CD4-positive, alpha-beta T cell treated with Interleukin-1 beta for 1 hour (primary cell): ENCODE results near the gene KCNMB2.
"Not testable (repeated sequence)": the region's sequence is repeated elsewhere in the genome, so short reads cannot be mapped to it uniquely, and the experiment has no call there.

Source experiments
- DNase-seq, 2 donors: peaks; one replicate each; pipeline ENCODE4 v3.0.0-alpha.2; 2020 to 2022

The KCNMB2 gene

DNA sequence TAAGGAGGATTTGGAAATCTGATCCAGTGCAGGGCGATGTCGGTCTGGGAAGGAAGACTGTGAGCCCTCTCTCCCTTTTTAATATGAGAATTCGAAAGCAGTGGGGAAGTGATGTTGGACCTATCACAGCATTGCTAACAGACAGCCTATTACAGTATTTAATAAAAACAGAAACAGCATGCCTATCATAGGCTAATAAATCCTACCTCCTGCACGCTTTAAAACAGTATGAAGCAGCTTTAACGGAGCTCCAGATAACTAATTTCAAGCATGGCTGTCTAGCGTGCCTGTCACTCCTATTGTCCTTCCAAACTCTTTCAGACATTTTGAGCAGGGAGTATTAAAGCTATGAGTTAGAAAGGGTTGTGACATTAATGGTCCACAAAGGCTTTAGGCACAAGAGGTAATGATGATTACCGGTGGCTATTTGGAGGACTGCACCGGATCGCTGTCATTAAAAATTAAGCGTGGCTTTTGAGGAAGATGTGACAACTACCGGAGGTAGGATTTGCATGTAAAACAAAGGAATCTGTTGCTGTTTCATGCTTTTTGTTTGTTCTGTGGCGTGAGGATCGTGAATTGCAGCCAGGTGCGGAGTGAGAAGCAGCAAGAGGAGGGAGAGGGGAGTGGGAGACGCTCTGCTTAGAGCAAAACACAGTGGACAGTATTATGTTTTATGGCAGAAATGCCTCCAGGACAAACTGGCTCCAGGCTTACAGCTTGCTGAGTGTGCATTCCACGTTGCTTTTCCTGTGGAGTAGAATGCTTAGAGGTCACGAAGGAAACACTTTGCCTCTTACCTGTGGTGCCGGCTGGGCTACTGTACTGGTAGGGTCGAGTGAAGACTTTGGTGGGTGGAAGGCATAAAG lies at the start of gene KCNMB2:
KCNMB2 (plus strand) TSS at position 226 of the 869 bp plus-strand sequence.
- DNase-seq, result no peak

DNA sequence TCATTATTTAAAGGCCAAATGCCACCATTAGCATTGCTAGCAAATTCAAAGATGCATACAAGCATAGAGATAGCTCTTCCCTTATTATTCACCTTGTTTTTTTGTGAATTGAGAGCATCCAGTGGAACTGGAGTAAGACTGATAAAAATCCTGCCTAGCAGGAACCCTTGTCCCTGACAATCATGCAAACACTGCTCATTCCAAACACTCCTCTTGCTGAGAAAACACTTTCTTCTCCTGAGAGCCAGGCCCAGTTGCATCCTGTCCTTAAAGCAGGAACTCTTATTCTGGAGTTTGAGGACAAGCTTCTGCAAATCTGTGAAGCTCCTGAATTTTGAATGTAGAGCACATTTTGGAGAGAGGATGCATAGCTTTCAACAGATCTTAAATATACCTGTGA lies 49.3 kb upstream of the KCNMB2 start:
- no peak for DNase-seq

DNA sequence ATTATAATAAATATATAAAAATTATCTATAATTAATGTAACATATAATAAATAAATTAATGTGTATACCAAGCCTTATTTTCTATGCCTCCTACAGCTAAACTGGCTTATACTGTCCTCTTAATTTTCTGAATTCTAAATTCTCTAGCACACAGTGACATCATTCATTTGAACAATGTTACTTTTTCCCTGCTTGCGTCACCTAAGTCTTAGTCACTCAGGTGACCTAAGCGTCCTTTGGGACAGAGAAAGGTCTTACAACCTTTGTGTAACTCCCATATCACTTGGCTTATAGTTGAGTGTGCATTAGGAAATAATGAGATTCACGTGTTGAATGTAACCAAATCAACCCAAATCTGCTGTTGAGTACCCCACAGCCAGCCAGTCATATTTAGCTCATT lies 48.5 kb upstream of the KCNMB2 start:
- no peak for DNase-seq

DNA sequence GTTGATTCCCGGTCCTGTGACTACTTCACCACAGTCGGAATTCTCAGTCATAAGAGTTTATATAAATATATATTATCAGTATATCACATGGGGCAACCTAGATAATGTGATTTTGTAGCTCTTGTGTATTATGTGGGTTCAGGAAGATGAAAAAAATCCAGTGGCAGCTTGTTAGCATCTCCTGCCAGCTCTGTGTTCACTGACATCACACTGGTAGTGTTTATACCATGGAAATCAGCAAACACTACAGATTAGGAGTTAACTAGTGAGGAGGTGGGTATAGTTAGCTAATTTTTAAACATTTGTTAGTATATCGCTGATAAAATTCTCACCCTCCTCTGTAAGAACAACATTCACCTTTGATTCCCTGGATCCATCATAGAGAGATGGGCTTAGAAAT lies 44.5 kb upstream of the KCNMB2 start:
- DNase-seq, result no peak

DNA sequence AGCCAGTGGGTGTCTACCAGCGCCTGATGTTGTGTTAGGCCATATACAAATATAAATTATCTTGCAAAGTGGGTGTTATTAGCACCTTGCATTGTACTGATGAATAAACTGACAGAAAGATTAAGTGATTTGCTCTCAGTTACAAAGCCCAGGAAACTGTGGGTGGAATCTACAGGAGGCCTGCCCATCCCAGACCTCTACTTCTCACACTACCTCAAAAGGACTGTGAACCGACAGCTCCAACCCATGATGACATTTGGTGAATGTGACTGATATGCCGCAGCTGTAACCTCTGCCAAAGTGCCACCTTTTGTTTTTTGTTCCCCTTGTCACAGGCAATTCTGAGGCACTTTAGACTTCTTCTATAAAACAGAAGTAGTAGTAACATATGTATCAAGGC lies 43.7 kb upstream of the KCNMB2 start:
- no peak for DNase-seq

DNA sequence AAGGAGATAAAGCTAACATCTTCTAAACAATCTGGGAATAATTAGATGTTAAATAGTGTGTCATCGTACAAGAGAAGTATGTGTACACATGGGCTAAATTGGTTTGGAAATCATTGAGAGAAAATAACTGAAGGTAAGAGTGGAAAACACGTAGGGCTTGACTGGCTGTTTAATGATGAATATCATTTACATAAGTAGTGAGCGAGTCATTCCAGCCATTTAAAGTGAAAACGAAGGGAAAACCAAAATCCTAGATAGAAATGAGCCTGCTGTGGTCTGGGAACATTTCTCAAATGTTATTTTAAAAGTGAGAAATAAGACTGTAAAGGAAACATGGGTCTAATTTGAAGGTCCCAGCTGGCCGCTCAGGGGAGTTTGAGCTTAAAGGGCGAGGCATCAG lies 41.9 kb upstream of the KCNMB2 start:
- DNase-seq, result no peak

DNA sequence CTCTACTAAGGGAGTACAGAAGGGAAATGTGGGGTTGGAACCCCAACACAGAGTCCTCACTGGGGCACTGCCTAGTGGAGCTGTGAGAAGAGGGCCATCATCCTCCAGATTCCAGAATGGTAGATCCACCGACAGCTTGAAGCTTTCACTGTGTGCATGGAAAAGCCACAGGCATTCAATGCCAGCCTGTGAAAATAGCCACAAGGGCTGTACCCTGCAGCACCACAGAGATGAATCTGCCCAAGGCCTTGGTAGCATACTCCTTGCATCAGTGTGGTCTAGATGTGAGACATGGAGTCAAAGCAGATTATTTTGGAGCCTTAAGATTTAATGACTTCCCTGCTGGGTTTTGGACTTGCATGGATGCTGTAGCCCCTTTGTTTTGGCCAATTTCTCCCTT lies 39.3 kb upstream of the KCNMB2 start:
- no peak for DNase-seq

DNA sequence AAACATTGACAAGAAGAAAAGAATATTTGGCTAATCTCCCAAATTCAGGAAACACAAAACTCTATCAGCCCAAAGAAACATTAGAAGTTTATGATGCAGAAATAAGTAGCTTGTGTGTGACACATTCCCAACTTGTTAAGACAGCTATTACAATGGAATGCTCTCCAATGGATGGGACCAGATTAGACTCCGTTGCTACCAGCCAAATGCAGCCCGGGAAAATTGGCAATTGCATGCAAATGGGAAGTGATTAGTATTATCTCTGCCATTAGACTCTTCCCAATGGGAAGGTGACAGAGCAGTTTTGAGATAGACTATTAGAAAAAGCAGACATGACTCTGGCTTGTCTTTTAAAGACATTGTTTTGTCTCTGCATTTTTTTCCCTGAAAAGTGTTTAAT lies 37.4 kb upstream of the KCNMB2 start:
- DNase-seq, result no peak

DNA sequence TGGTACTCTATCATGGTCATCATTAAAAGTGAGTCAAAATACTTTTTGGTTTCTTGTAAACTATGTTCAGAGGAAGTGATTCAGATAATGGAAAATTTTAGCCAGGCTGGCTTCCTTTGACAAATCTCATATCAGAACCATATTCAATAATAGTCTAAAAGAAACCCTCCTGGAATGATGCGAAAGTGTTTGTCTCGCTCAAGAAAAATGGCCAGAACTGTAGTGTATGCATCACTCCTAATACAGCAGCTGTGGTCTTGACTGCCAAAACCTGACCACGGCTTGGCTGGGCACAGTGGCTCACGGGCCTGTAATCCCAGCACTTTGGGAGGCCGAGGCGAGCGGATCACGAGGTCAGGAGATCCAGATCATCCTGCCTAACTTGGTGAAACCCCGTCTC lies 35.6 kb upstream of the KCNMB2 start:
- no peak for DNase-seq

DNA sequence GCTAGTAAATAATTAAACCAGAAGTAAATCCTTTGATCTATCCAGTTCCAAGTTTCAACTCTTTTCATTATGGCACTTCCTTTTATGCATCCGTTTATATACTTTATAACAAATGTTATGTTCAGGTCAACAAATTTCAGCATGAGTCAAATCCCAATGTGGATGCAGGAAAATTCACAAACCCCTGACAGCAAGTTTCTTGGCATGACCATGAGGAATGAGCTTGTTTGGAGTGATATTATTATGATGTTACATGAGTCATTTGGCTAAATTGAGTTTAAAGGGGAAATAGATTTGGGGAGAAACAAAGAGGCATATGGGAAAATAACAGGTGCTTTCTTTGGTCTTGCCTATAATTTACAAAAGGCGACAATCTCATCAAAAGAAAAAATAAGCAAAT lies 32.1 kb upstream of the KCNMB2 start:
- no peak for DNase-seq

DNA sequence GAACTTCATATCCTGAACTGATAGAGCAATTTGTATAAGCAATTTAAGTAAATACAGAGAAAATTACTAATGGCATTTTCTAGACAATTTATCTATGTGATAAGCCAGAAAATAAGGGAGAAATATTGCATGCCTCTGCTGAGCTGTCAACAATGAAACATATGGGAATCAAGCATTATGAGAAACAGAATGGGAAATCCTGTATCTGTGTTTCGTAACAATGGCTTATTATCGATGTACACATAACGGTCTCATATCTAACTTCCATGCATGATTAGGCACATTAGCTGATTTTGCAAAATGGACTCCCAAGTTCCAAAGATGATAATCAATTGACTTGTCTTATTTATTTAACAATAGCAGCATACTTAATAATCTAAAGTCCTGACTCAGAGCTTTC lies 30.4 kb upstream of the KCNMB2 start:
- no peak for DNase-seq

DNA sequence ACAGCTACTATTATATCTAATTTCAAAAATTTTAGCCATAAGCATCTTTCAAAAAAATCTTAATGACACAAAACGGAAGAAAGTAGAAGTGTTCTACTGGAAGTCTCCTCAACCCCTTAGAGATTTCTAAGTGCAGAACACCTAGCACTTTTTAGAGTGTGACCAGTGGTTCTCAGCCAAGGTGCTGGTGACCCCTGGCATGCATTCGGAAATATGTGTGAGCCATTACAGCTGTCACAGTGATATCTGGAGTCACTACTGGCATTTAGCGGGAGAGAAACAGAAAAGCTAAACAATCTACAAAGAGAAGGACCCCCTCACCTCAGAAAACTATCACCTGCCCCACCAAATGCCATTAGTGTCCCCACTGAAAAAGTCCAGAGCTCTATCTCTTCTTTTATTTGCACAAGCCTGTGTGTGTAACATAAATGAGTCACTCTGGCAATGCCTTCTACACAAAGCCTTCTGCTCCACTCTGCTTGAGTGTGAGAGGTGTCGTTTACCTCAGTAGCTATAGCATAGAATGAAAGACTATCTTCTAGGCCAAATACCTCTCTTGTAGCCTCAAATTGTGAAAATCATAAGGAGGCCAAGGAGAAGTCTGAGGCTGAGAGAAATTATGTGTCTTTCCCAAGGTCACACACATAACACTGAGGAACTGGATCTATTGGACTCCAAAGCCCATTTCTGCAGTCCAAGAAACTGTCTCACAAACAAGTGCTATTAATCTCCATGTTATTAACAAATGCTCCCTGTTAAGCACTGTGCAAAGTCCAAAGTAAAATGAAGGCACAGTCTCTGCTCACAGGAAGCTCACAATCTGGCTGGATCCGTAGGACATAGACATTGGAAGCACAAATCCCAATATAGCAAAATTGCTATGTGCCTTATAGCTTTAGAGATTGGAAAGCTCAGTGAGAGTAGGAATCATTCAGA lies 28.5 kb upstream of the KCNMB2 start:
- DNase-seq, result no peak

DNA sequence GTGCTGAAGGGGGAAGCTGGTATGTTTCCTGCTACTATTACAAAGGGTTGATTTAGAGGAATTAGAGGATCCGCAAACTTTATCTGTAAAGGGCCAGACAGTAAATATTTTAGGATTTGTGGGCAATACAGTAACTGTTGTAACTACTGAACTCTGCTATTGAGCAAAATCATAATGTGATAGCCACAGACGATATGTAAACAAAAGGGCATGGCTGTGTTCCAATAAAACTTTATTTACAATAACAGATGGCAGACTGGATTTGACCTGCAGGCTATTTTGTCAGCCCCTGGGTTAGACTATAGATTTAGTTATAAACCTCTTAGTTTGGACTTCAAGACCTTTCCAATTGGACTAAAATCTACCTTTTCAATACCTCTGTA lies 27.8 kb upstream of the KCNMB2 start:
- no peak for DNase-seq

DNA sequence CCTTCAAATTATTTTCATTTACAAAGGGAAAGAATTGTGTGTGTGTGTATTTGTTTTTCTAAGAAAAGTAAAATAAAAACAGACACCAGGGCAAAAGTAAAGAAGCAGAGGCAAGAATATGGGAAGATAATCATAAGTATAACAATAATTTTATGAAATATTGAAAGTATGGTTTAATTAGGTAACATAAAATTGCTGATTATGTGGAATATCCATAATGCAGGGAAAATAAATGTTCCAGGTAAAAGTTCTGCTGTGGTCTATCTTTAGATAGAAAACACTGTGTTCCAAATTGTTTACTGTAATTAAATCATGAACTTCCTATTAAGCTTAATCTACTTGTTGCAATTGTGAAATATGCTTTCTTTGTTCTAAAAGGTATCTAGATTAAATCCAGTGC lies 25.7 kb upstream of the KCNMB2 start:
- DNase-seq, result no peak

DNA sequence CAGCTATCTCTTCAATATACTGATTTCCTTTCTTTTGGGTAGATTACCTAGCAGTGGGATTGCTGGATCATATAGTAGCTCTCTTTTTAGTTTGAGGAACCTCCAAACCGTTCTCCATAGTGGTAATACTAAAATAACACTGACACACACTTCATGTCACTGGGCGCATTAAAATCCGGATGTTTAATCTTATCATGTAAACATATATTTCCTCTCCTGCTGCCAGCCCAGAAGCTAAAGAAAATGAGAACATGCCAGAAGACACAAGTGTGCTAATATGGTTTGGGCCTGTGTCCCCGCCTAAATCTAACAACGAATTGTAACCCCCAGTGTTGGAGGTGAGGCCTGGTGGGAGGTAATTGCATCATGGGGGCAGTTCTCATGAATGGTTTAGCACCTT lies 23.6 kb upstream of the KCNMB2 start:
- no peak for DNase-seq

DNA sequence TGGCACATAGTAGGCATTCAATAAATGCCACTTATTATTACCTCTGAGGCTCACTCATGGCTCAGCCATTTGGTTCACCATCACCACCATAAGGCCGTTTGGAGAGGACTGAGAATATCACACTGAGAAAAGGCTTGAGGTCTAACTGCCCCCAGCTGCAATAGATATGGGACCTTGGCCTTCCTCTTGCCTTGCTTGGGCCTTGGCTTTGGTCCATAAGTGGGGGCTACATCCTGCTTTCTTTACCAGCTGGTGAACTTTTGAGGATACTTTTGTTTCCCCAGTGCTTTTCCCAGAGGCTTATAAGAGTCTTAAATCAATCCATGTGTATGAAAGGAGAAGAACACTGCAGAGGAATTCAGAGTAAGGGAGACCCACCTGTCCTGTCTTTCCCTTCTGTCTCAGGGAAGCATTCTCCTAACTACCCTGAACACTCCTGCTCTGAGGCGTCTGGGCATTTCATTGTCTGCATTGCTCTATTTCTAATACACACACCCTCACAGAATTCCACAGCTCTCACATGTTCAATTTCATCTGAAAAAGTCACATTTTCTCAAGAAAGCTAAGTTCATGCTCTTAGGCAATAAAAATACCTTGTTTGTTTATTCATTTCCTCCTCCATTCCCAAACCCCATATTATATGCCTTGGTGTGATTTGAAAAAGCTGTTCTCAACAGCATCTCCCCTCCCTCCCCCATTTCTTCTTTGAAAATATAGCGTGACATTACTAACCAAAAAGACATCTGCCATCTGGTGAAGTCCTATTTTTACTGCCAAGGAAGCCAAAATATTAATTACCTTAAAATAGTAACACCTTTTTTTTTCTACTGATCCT lies 22.5 kb upstream of the KCNMB2 start:
- DNase-seq, result no peak

DNA sequence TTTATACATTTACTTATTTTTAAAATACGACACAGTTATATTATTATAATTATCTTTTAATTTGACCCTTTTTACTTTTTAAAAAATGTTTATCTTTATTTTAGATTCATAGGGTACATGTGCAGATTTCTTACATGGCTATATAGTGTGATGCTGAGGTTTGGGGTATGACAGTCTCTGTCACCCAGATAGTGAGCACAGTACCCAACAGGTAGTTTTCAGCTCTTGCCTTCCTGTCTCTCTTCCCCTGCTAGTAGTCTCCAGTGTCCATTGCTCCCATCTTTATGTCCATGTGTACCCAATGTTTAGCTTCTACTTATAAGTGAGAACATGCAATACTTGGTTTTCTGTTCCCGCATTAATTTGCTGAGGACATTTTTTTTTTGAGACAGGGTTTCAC lies 21.8 kb upstream of the KCNMB2 start:
- DNase-seq, result no peak

DNA sequence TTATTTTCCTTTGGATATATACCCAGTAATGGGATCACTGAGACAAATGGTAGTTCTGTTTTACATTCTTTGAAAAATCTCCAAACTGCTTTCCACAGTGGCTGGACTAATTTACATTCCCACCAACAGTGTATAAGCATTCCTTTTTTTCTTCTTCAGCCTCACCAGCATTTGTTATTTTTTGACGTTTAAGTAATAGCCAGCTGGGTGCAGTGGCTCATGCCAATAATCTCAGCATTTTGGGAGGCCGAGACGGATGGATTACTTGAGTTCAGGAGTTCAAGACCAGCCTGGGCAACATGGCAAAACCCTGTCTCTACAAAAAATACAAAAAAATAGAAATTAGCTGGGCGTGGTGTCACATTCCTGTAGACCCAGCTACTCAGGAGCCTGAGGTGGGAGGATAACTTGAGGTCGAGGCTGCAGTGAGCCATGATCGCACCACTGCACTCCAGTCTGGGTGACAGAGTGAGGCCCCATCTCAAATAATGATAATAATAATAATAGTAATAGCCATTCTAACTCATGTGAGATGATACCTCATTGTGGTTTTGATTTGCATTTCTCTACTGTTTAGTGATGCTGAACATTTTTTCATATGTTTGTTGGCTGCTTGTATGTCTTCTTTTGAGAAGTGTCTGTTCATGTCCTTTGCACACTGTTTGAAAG lies 21.0 kb upstream of the KCNMB2 start:
- DNase-seq, result not testable (repeated sequence)

DNA sequence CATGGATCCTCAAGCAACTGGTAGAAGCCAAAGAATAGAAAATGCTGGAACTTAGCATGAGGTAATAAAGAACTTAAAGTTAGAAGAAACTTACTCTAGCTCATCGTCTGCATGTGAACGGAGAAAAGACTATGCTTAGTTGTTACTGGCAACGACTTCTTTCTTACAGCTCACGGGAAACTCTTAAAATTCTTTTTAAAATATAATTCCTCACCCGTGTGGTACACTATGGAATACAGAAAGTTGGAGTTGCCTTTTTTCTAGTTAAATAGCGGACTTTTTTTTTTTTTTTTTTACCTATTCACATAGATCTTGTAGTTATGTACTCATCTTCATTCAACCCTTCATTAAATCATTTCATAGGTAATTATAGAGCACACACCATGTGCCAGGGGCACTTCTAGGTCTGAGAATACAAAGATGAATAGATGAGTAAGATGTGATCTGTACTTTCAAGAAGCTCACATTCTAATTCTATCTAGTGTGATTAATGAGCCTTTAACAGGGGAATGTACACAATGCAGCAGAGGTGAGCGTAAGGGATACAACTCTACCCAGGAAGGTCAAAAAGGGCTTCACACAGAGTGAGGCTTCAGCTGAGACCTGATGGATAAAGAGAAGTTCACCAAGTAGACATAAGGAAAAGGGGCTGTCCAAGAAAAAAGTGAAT lies 18.4 kb upstream of the KCNMB2 start:
- DNase-seq, result no peak

DNA sequence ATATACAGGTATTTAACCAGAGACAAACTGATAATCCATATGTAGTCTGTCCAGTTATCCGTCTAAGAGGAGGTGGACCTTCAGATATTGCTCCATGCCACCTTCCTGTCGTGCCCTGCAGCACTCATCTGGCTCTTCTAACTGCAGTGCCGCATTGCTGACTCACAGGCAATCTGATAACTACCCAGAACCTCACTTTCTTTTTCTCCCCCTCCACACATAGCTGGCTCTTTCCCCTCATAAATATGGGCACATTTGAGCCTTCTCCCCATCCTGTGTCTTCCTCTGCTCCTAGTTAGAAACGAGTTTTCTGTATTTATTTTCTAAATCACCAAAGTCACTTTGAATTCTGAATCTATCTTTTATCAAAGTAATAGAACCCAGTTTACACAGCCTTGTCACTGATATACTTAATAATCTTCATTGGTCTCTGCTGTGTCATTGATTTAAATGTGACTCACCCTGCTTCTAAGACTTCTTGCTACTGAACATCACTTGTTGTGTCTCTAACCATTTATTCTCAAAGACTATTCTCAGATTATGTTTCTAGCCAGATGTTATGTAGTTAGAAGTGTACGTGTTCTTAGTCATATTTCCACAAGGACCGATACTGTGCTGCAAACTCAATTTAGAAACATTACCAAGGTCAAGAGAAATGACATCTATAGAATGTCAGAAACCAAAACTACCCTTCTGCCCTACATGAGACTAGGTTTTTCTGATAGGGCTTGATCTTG lies 17.4 kb upstream of the KCNMB2 start:
- no peak for DNase-seq

DNA sequence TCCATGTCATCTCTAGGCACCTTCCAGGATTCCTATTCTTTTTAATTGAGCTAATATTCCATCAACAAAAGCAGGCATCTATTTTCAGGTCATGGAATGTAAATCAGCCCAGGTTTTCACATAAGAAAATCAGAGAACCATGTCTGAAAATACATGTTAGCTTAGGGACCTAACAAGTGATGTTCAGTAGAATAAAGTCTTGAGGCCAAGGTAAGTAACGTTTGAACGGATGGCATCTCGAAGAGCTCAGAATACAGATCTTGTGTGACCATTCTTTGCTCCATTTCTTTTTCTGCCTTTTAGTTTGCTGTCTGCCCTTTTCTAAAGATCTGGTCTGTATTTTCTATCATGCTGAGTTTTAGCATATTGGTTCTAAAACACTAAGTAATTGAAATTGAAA lies 16.5 kb upstream of the KCNMB2 start:
- DNase-seq, result no peak
